ENCODE measurements around the gene LRP6. TPM values are rescaled to one million over a fixed set of nuclear protein-coding genes. Genes with fewer than 3 reads are reported as not detected.

Gene LRP6
- total RNA-seq, 1 experiment from 2014 or later: 22.0 TPM

DNA sequence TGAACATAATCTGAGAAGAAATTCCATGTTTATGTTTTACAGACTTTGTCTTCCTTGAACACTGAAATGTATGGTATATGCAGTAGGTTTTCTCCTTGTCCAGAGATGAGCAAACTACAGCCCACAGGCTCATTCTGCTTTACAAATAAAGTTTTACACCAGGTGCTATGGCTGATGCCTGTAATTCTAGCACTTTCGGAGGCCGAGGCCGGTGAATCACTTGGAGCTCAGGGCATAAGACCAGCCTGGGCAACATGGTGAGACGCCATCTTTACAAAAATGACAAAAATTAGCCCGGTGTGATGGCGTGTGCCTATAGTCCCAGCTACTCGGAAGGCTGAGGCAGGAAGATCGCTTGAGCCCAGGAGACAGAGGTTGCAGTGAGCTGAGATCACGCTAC lies 64.7 kb downstream of the LRP6 start:
- no peaks in the 10 kb centered on the region for H3K4me1 ChIP-seq (ENCODE audit: control insufficient read depth, insufficient read depth, low read length)
- TF ChIP-seq TCF7L2 (IDR thresholded peaks at IDR 0.05; ENCODE audit: low read depth, low read length): no peak
- TF ChIP-seq SIN3A (IDR thresholded peaks at IDR 0.05; ENCODE audit: borderline replicate concordance, insufficient read depth, low read depth, low read length): no peak
- TF ChIP-seq POLR2AphosphoS5 (IDR thresholded peaks at IDR 0.05; ENCODE audit: low read depth, low read length): no peak
- TF ChIP-seq, protein P1, sequence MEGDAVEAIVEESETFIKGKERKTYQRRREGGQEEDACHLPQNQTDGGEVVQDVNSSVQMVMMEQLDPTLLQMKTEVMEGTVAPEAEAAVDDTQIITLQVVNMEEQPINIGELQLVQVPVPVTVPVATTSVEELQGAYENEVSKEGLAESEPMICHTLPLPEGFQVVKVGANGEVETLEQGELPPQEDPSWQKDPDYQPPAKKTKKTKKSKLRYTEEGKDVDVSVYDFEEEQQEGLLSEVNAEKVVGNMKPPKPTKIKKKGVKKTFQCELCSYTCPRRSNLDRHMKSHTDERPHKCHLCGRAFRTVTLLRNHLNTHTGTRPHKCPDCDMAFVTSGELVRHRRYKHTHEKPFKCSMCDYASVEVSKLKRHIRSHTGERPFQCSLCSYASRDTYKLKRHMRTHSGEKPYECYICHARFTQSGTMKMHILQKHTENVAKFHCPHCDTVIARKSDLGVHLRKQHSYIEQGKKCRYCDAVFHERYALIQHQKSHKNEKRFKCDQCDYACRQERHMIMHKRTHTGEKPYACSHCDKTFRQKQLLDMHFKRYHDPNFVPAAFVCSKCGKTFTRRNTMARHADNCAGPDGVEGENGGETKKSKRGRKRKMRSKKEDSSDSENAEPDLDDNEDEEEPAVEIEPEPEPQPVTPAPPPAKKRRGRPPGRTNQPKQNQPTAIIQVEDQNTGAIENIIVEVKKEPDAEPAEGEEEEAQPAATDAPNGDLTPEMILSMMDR (IDR thresholded peaks at IDR 0.05): no peak
- TF ChIP-seq, protein P2, sequence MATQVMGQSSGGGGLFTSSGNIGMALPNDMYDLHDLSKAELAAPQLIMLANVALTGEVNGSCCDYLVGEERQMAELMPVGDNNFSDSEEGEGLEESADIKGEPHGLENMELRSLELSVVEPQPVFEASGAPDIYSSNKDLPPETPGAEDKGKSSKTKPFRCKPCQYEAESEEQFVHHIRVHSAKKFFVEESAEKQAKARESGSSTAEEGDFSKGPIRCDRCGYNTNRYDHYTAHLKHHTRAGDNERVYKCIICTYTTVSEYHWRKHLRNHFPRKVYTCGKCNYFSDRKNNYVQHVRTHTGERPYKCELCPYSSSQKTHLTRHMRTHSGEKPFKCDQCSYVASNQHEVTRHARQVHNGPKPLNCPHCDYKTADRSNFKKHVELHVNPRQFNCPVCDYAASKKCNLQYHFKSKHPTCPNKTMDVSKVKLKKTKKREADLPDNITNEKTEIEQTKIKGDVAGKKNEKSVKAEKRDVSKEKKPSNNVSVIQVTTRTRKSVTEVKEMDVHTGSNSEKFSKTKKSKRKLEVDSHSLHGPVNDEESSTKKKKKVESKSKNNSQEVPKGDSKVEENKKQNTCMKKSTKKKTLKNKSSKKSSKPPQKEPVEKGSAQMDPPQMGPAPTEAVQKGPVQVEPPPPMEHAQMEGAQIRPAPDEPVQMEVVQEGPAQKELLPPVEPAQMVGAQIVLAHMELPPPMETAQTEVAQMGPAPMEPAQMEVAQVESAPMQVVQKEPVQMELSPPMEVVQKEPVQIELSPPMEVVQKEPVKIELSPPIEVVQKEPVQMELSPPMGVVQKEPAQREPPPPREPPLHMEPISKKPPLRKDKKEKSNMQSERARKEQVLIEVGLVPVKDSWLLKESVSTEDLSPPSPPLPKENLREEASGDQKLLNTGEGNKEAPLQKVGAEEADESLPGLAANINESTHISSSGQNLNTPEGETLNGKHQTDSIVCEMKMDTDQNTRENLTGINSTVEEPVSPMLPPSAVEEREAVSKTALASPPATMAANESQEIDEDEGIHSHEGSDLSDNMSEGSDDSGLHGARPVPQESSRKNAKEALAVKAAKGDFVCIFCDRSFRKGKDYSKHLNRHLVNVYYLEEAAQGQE (IDR thresholded peaks at IDR 0.05; ENCODE audit: insufficient read depth in 1 of 2, low read depth in 2 of 2, low read length in 1 of 2): no peak
- in situ Hi-C loops (cut with HindIII; ENCODE audit: low pct_unique_long_range_greater_than_20kb, low sequenced_read_pairs) (no loop called here), intact Hi-C loops (cut with micrococcal nuclease; ENCODE audit: unreplicated experiment) (no loop called here)
- H3K27me3 ChIP-seq (ENCODE audit: control insufficient read depth, insufficient read depth, low read length): no peaks in the 10 kb centered on the region
- no peaks in the 10 kb centered on the region; the same call in 1 of the 2 replicates for H3K9me3 ChIP-seq (ENCODE audit: control insufficient read depth, insufficient read depth, low read depth, low read length)
- ChIA-PET POLR2A (no interaction called here), CTCF (no interaction called here)
- H3K27ac ChIP-seq (ENCODE audit: low read length): no peak overlapping the region
- no peak for ATAC-seq
- DNase-seq (ENCODE audit: low read depth, low spot score): no peak
- no peak overlapping the region for H3K4me3 ChIP-seq (ENCODE audit: low read depth in 2 of 2, low read length in 2 of 2)
- no peaks in the 10 kb centered on the region for H3K36me3 ChIP-seq (ENCODE audit: control insufficient read depth, insufficient read depth, low read length)
- no TSS peak for BruUV-seq (replicated peaks)

GRCh38 chr12:12201274-12201758 lies 65.5 kb downstream of the LRP6 start:
- TSS peak; percentile 44 for BruUV-seq (replicated peaks)
- Histone ChIP-seq H3K27me3 (ENCODE audit: control insufficient read depth, insufficient read depth, low read length) (no peaks in the 10 kb centered on the region), H3K9me3 (ENCODE audit: control insufficient read depth, insufficient read depth, low read depth, low read length) (no peaks in the 10 kb centered on the region; the same call in 1 of the 2 replicates), H3K4me1 (ENCODE audit: control insufficient read depth, insufficient read depth, low read length) (no peaks in the 10 kb centered on the region), H3K4me3 (ENCODE audit: low read depth in 2 of 2, low read length in 2 of 2) (no peak overlapping the region), H3K36me3 (ENCODE audit: control insufficient read depth, insufficient read depth, low read length) (no peaks in the 10 kb centered on the region), H3K27ac (ENCODE audit: low read length) (no peak overlapping the region)
- POLR2A ChIA-PET: interaction anchor here (0.6 kb wide), 1 partner anchor 206 kb away, joined by 3 read pairs; no protein-coding TSS in a partner anchor
- no peak for DNase-seq (ENCODE audit: low read depth, low spot score)
- CTCF ChIA-PET: no interaction called here
- intact Hi-C loops (cut with micrococcal nuclease; ENCODE audit: unreplicated experiment) (no loop called here), in situ Hi-C loops (cut with HindIII; ENCODE audit: low pct_unique_long_range_greater_than_20kb, low sequenced_read_pairs) (no loop called here)
- no peak for ATAC-seq
- TF ChIP-seq, protein P1 (IDR thresholded peaks at IDR 0.05): no peak
- TF ChIP-seq SIN3A (IDR thresholded peaks at IDR 0.05; ENCODE audit: borderline replicate concordance, insufficient read depth, low read depth, low read length): no peak
- no peak for TF ChIP-seq POLR2AphosphoS5 (IDR thresholded peaks at IDR 0.05; ENCODE audit: low read depth, low read length)
- TF ChIP-seq, protein P2 (IDR thresholded peaks at IDR 0.05; ENCODE audit: insufficient read depth in 1 of 2, low read depth in 2 of 2, low read length in 1 of 2): no peak
- TF ChIP-seq TCF7L2 (IDR thresholded peaks at IDR 0.05; ENCODE audit: low read depth, low read length): no peak

Measured in Panc1 (cell line).